OCI-LY3 (cell line): ENCODE results near the gene CACYBP.

Experiments used
- EZH2phosphoT487 ChIP-seq: fragments of 200-600 bp; shearing (Covaris generic); IDR thresholded peaks from 2 replicates; pipeline ENCODE4 v1.6.1; 2018; ENCODE audit warnings: antibody characterized with exemption, mixed run types, low read depth
- TF ChIP-seq, protein P1 (sequence below): fragments of 200-600, 300-600 bp; sonication (generic); IDR thresholded peaks from 2 replicates; pipeline ENCODE4 v1.5.1; 2014; ENCODE audit warnings: antibody characterized with exemption, low read length, low read depth

GRCh38 chr1:175005085-175005783, 5.5 kb downstream of the CACYBP start:
- TF ChIP-seq, protein P1, sequence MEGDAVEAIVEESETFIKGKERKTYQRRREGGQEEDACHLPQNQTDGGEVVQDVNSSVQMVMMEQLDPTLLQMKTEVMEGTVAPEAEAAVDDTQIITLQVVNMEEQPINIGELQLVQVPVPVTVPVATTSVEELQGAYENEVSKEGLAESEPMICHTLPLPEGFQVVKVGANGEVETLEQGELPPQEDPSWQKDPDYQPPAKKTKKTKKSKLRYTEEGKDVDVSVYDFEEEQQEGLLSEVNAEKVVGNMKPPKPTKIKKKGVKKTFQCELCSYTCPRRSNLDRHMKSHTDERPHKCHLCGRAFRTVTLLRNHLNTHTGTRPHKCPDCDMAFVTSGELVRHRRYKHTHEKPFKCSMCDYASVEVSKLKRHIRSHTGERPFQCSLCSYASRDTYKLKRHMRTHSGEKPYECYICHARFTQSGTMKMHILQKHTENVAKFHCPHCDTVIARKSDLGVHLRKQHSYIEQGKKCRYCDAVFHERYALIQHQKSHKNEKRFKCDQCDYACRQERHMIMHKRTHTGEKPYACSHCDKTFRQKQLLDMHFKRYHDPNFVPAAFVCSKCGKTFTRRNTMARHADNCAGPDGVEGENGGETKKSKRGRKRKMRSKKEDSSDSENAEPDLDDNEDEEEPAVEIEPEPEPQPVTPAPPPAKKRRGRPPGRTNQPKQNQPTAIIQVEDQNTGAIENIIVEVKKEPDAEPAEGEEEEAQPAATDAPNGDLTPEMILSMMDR, result no peak
- TF ChIP-seq EZH2phosphoT487, result no peak
